NT2/D1 (cell line): ENCODE data around the gene LHFPL3.

Experiments used
- DNase-seq: peaks from one replicate; pipeline ENCODE4 v3.0.0-alpha.2; 2011; ENCODE audit warnings: low read depth, low spot score
- H3K27me3 ChIP-seq: 2 replicates; pipeline ENCODE4 v1.6.0; 2011; ENCODE audit warnings: mild to moderate bottlenecking; ENCODE audit not compliant: insufficient read length, insufficient read depth
- H3K36me3 ChIP-seq: 2 replicates; pipeline ENCODE4 v1.6.1; 2011; ENCODE audit warnings: mild to moderate bottlenecking, low read length, mixed read lengths; ENCODE audit not compliant: insufficient read depth, insufficient read length
- H3K4me1 ChIP-seq: 2 replicates; pipeline ENCODE4 v1.5.1; 2011; ENCODE audit not compliant: insufficient read depth, insufficient read length
- H3K4me3 ChIP-seq: 2 replicates; pipeline ENCODE4 v1.5.1; 2011; ENCODE audit warnings: low read depth; ENCODE audit not compliant: insufficient read length
- H3K9ac ChIP-seq: 2 replicates; pipeline ENCODE4 v1.6.0; 2011; ENCODE audit warnings: low read depth; ENCODE audit not compliant: insufficient read length
- H3K9me3 ChIP-seq: 2 replicates; pipeline ENCODE4 v1.5.1; 2011; ENCODE audit warnings: mild to moderate bottlenecking, low read length; ENCODE audit not compliant: insufficient read depth
- SUZ12 ChIP-seq: IDR thresholded peaks from 2 replicates; pipeline ENCODE4 v1.6.1; 2011; ENCODE audit not compliant: insufficient read length, insufficient read depth; ENCODE audit errors: extremely low read depth
- YY1 ChIP-seq: IDR thresholded peaks from 2 replicates; pipeline ENCODE4 v1.6.1; 2011; ENCODE audit not compliant: insufficient read length, insufficient read depth
- ZNF274 ChIP-seq: IDR thresholded peaks from 2 replicates; pipeline ENCODE4 v1.6.1; 2011; ENCODE audit warnings: mild to moderate bottlenecking, low read depth, low read length

Gene LHFPL3

GRCh38 chr7:104528142-104528541, 199.7 kb downstream of the LHFPL3 start:
- Histone ChIP-seq H3K27me3 (no peaks in the 10 kb centered on the region), H3K4me3 (no peak overlapping the region), H3K4me1 (no peaks in the 10 kb centered on the region), H3K9me3 (no peaks in the 10 kb centered on the region), H3K9ac (no peak overlapping the region), H3K36me3 (no peaks in the 10 kb centered on the region)
- TF ChIP-seq SUZ12 (no peak), YY1 (no peak), ZNF274 (no peak)
- DNase-seq = no peak

- TF ChIP-seq SUZ12 = no peak
- TF ChIP-seq ZNF274 = no peak
- Histone ChIP-seq H3K27me3 (no peaks in the 10 kb centered on the region), H3K36me3 (no peaks in the 10 kb centered on the region), H3K9ac (no peak overlapping the region), H3K9me3 (no peaks in the 10 kb centered on the region), H3K4me1 (no peaks in the 10 kb centered on the region), H3K4me3 (no peak overlapping the region)
- no peak for DNase-seq
Measured at GRCh38 chr7:104529567-104529966, 201.2 kb downstream of the LHFPL3 start.

DNA sequence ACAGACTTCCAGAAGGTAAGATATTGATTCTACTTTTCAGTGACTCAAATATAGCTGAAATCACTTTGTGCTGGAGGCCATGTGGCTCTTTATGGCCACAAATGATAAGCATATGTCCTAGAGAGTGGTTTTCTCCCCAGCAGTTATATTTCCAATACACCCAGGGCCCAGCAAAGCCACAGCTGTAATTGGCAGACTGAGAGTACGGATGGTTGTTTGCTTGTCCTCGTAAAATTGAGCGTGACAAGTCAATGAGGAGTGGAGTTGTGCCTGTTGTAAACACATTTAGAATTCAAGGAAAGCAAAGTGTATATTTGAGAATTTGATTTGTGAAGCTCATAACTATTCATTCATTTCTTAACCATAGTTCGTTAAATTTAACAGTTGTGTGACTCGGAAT, 201.8 kb downstream of the LHFPL3 start:
- no peaks in the 10 kb centered on the region for H3K36me3 ChIP-seq
- H3K4me3 ChIP-seq = no peak overlapping the region
- DNase-seq = no peak
- H3K9me3 ChIP-seq = no peaks in the 10 kb centered on the region
- no peak overlapping the region for H3K9ac ChIP-seq
- no peak for TF ChIP-seq SUZ12
- no peak for TF ChIP-seq ZNF274
- TF ChIP-seq YY1 = no peak
- no peaks in the 10 kb centered on the region for H3K27me3 ChIP-seq
- H3K4me1 ChIP-seq = no peaks in the 10 kb centered on the region

DNA sequence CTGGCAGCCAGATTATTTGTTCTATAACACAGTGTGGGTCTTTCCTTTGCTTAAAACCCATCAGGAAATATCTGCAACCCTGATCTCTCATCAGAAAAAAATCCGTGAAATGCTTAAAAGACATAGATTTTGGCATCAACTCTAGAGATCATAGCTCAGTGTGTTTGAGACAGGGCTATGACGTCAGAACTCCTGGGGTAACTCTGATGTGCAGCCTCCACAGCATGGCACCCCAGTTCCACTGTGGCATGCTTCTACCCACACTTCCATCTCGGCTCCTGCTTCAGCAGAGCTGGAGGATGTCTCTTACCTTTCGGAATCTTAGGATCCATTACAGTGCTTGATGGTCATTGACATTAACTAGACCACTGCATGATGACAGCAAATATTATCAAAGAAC, 205.7 kb downstream of the LHFPL3 start:
- DNase-seq = no peak
- H3K9me3 ChIP-seq = no peaks in the 10 kb centered on the region
- H3K4me1 ChIP-seq = no peaks in the 10 kb centered on the region
- TF ChIP-seq ZNF274 (no peak), YY1 (no peak), SUZ12 (no peak)
- H3K9ac ChIP-seq = no peak overlapping the region
- no peak overlapping the region for H3K4me3 ChIP-seq
- no peaks in the 10 kb centered on the region for H3K27me3 ChIP-seq
- H3K36me3 ChIP-seq = no peaks in the 10 kb centered on the region

- no peaks in the 10 kb centered on the region for H3K36me3 ChIP-seq
- no peaks in the 10 kb centered on the region for H3K27me3 ChIP-seq
- H3K4me1 ChIP-seq = no peaks in the 10 kb centered on the region
- H3K9me3 ChIP-seq = no peaks in the 10 kb centered on the region
- H3K9ac ChIP-seq = no peak overlapping the region
- TF ChIP-seq YY1 (no peak), SUZ12 (no peak), ZNF274 (no peak)
- no peak for DNase-seq
- no peak overlapping the region for H3K4me3 ChIP-seq
Measured at GRCh38 chr7:104535841-104536240, 207.4 kb downstream of the LHFPL3 start.

GRCh38 chr7:104536956-104537355, 208.6 kb downstream of the LHFPL3 start:
- Histone ChIP-seq H3K9me3 (no peaks in the 10 kb centered on the region), H3K27me3 (no peaks in the 10 kb centered on the region), H3K4me1 (no peaks in the 10 kb centered on the region), H3K9ac (no peak overlapping the region), H3K36me3 (no peaks in the 10 kb centered on the region), H3K4me3 (no peak overlapping the region)
- DNase-seq = no peak
- TF ChIP-seq ZNF274 (no peak), SUZ12 (no peak), YY1 (no peak)

GRCh38 chr7:104538152-104538551, 209.7 kb downstream of the LHFPL3 start:
- Histone ChIP-seq H3K9ac (no peak overlapping the region), H3K27me3 (no peaks in the 10 kb centered on the region)
- TF ChIP-seq SUZ12 (no peak), ZNF274 (no peak), YY1 (no peak)

GRCh38 chr7:104541897-104542296, 213.5 kb downstream of the LHFPL3 start:
- Histone ChIP-seq H3K4me3 (no peak overlapping the region), H3K9me3 (no peaks in the 10 kb centered on the region), H3K9ac (no peak overlapping the region), H3K4me1 (no peaks in the 10 kb centered on the region), H3K36me3 (no peaks in the 10 kb centered on the region), H3K27me3 (no peaks in the 10 kb centered on the region)
- no peak for DNase-seq
- TF ChIP-seq YY1 (no peak), SUZ12 (no peak), ZNF274 (no peak)

More at GRCh38 chr7:104538152-104538551, 209.7 kb downstream of the LHFPL3 start:
- Histone ChIP-seq H3K4me3 (no peak overlapping the region), H3K9me3 (no peaks in the 10 kb centered on the region), H3K36me3 (no peaks in the 10 kb centered on the region), H3K4me1 (no peaks in the 10 kb centered on the region)
- no peak for DNase-seq
